ENCODE measurements around the gene TMEM14A. TPM values are rescaled to one million over a fixed set of nuclear protein-coding genes. Genes with fewer than 3 reads are reported as not detected.

TMEM14A gene
- total RNA-seq, 1 experiment from 2014 or later: 7.3 TPM

- Histone ChIP-seq H2BK15ac (ENCODE audit: low read depth, low read length) (no peak overlapping the region), H3K27ac (ENCODE audit: insufficient read length, low read depth, low read length) (no peak overlapping the region), H2AFZ (ENCODE audit: low read length) (no peak overlapping the region), H3K4me1 (ENCODE audit: insufficient read depth, low read length) (peaks cover 3% of the 10 kb centered on the region; the same call in 1 of the 2 replicates), H2BK12ac (ENCODE audit: insufficient read length, low read depth, low read length) (no peak overlapping the region), H4K20me1 (ENCODE audit: control insufficient read depth, insufficient read depth, insufficient read length) (no peaks in the 10 kb centered on the region), H4K5ac (ENCODE audit: insufficient read length, low read depth, low read length) (no peak overlapping the region), H2BK20ac (ENCODE audit: low read depth, low read length, poor library complexity, severe bottlenecking) (no peak overlapping the region), H3K79me1 (ENCODE audit: insufficient read depth, low read depth, low read length, poor library complexity, severe bottlenecking) (no peaks in the 10 kb centered on the region), H3K9ac (ENCODE audit: extremely low read depth, insufficient read length, low read length) (no peak overlapping the region), H3K18ac (ENCODE audit: insufficient read length, low read depth, low read length) (no peak overlapping the region), H3K23ac (ENCODE audit: insufficient read length, low read depth, low read length) (no peak overlapping the region), H2BK5ac (ENCODE audit: insufficient read length, low read length) (no peak overlapping the region), H4K91ac (ENCODE audit: insufficient read length, low read depth, low read length) (no peak overlapping the region), H3K23me2 (ENCODE audit: insufficient read length, low read depth, low read length, poor library complexity, severe bottlenecking) (no peaks in the 10 kb centered on the region), H3K14ac (ENCODE audit: insufficient read depth, low read length) (no peak overlapping the region), H2AK5ac (ENCODE audit: insufficient read length, low read length) (no peak overlapping the region), H3K27me3 (ENCODE audit: insufficient read depth, low read length) (no peaks in the 10 kb centered on the region), H3K4me2 (ENCODE audit: insufficient read depth, insufficient read length, low read length) (no peak overlapping the region), H3K9me3 (ENCODE audit: control insufficient read depth, low read depth, low read length) (no peaks in the 10 kb centered on the region), H3K4ac (ENCODE audit: low read depth, low read length) (no peak overlapping the region), H3T11ph (ENCODE audit: low read length) (no peak overlapping the region), H3K79me2 (ENCODE audit: insufficient read depth, low read length) (no peaks in the 10 kb centered on the region), H3K56ac (ENCODE audit: insufficient read length, low read depth, low read length) (no peak overlapping the region), H2BK120ac (ENCODE audit: low read depth, low read length, poor library complexity, severe bottlenecking) (no peak overlapping the region), H4K8ac (replicated peaks; ENCODE audit: insufficient read length, low read depth, low read length) (no peak overlapping the region)
- no peak for TF ChIP-seq CTCF (conservative IDR thresholded peaks at IDR 0.05)
- no peak for DNase-seq
- WGBS (ENCODE audit: extremely low coverage, insufficient read length, low lambda C conversion rate): no CpG with 5 or more reads among the region's 3 CpGs
- H3K36me3 Mint-ChIP-seq (ENCODE audit: insufficient read depth in 1 of 3, low read depth in 3 of 3): peaks cover 0 to 5% (median 4%) of the 10 kb centered on the region in 3 experiments; a peak in 3 of 7 replicates
- no peak overlapping the region for H3K4me3 Mint-ChIP-seq
- H3K4me1 Mint-ChIP-seq: peaks cover 23 to 32% of the 10 kb centered on the region in 2 experiments
- H3K27ac Mint-ChIP-seq: no peak overlapping the region
- H3K9me3 Mint-ChIP-seq: peaks cover 9 to 12% of the 10 kb centered on the region in 2 experiments
- H3K27me3 Mint-ChIP-seq (ENCODE audit: low read depth): no peaks in the 10 kb centered on the region
Measured at GRCh38 chr6:52650941-52651340, 20.0 kb upstream of the TMEM14A start.
